Activated CD8-positive, alpha-beta memory T cell treated with anti-CD3 and anti-CD28 coated beads, Interleukin-2, amount 50 U/mL, for 4 hours (primary cell): ENCODE measurements around the gene SLC37A1.

ENCODE experiments used
- DNase-seq: peaks from one replicate; pipeline ENCODE4 v3.0.0-alpha.2; 2020

SLC37A1 gene

DNA sequence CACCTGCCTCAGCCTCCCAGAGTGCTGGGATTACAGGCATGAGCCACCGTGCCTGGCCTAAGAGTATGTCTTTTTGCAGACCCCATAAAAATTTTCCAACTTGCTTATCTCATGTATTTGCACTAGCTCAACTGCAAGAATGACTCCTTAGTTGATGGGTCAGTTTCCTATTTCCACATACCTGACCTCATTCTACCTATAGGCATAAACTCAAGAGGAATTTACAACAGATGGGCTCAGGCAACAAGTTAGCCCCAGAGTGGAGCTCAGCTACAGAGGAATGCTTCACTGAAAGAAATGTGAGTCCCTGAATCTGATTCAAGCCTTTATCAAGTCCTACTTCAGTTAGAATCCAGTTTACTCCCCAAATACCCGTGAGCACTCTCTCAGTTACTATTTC, 5.3 kb upstream of the SLC37A1 start:
- DNase-seq: no peak

DNA sequence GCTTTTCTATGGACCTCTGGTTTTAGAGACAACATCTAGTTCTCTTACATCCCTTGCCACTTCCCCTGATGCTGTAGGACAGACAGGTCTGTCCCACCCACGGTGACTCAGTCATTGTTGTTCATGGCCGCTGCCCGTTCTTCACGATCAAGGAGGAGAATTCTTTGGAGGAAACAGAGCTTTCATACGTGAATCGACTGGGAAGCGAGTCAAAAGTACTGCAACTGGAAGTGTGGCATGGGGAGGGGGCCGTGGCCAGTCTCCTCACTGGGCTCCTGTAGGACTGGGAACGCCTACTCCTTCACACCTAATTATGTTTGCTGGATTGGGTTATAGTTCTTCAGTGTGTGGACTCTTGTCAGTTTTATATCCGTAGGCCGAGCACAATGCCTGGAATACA, 4.4 kb upstream of the SLC37A1 start:
- no peak for DNase-seq

DNA sequence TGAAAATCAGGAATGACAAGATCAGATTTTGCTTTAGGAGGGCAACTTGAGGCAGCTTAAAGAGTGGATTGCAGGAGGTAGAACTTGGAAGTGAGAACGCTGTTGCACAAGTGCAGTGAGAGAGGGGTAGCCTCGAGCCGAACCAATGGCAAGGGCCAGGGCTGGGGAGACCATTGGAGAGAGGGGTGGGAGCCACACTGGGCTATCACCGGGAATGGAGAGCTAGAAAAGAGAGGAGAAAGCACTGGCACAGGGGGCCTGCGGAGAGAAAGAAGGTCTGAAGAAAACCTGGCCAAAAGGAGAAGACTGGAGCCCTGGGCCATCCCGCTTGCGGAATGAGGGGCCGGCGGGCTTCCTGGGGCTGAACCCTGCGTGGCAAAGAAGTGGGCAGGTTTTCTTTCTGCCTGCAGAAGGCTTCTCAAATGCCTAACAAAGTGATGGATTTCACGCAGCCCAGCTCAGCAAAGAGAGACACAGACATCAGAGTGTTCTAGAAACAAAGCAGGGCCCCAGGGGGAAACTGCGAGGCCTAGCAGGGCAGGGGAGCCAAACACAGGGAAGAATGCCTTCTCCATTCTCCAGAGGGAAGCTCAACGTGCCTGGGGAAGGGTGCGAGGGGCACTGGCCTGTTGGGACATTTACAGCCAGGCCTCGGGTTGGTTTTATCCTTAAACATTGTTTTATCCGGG, 1.2 kb upstream of the SLC37A1 start:
- DNase-seq: no peak

DNA sequence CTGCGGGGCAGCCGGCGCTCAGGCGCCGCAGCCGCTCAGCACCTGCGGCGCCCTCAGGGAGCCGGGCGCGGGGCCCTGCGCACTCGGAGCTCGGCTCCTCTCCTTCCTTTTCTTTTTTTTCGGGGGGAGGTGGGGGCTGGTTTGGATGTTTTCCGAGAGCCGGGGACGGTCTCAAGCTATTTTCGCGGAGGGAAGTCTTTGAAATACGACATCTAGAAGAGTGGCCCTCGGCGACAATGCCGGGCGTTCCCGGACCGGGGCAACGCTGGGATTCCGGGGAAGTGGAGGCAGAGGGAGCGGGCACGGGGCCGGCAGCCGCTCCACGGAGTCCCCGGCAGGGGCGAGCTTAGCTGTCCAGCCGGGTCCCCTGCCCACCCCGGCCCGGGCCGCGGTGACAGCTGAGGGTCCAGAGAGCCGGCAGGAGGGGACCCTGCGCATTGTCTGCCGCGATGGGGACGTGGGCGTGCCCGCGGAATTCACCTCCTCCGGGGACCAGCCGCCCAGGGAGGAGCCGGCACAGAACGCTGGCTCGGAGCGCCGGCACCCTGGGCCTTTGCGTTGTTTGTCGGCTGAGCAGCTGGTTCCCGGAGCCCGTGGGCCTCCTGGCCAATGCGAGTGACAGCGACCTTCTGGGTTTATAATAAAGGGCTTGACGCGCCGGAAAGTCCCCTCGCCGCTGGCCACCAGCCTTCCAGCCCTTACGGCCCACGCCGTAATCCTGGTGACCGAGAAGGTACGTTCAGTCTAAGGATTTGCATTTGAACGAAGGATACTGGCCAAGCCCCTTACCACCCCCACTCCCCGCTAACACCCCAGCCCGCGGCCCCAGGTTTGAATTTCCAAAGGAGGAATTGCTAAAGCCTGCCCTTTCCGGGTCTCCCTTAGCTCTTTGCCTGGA, 582 bp downstream of the SLC37A1 start:
- peak; percentile 73 for DNase-seq

DNA sequence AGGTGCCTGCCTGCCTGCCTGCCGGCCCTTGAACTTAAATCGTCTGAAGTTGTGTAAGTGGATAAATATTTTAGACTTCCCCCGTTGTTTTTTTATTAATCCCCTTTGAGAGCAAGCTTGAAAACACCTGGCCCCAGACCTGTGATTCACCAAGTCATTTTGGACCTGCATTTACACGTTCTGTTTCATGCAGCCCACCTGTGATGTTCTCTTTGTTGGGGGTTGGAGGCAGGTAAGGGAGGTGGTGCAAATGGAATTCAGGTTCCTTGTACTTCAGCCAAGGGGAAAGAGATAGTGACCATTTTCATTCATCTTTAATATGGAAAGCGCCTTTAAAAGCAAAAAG, 1.2 kb downstream of the SLC37A1 start:
- DNase-seq: no peak

DNA sequence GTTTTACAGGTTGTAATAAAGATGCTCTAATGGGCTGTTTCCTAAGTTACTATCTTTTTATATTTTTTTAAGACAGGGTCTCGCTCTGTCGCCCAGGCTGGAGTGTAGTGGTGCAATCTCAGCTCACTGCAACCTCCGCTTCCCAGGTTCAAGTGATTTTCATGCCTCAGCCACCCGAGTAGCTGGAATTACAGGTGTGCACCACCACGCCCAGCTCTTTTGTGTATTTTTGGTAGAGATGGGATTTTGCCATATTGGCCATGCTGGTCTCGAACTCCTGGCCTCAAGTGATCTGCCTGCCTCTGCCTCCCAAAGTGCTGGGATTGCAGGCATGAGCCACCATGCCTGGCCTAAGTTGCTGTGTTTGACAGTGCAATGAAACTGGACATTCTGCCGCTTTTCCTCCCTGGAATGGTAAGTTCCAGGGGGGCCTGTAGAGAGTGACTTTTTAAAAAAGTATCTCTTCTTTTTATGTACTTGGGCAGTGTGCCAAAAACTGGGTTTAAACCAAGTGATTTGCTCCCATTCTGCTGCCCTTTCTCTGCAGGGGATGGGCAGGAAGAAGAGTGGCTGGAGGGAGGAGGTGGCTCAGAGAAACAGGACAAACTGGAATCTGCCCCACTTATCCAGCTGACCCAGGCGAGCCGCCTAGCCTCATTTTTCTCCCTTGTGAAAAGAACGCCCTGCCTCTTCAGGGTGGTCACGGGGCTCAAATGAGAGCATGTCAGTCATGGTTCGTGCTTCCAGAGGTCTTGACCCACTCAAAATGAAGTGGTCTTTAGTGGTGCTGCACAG, 2.3 kb downstream of the SLC37A1 start:
- DNase-seq: no peak

DNA sequence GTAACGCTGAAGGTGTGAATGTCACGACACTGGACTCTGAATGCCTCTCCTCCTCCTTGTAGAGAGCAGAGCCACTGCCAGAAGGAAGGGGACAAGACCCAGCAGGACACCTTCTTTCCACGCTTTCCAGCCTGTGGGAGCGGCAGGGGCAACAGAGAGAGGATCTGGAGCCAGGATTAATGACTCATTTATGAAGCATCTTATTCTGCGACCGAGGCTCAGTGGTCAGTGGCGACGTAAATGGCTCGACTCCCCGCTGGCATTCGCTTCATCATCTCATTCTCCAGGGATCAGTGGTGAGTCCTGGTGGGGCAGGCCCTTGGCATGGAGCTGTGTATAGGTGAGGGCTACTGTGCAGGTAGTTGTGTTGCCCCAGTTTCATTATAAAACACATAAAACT, 4.6 kb downstream of the SLC37A1 start:
- DNase-seq: no peak

DNA sequence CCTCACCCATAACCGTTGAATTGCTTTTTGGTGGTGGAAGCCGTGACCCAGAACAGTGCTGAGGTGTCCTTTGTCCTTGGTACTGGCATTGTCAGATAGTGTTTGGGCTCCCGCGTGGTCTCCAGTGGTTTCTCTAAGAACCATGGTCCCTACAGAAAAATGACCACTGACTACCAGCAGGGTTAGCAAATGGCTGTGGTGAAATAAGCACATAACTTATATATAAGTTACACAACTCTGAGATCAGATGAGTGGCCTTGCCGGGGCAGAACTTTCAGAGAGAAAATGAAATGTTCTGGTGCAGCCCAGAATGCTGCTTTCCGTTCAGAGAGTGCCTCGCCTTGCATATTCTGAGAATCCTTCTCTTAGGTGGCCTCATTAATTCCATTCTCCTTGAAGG, 5.0 kb downstream of the SLC37A1 start:
- no peak for DNase-seq

DNA sequence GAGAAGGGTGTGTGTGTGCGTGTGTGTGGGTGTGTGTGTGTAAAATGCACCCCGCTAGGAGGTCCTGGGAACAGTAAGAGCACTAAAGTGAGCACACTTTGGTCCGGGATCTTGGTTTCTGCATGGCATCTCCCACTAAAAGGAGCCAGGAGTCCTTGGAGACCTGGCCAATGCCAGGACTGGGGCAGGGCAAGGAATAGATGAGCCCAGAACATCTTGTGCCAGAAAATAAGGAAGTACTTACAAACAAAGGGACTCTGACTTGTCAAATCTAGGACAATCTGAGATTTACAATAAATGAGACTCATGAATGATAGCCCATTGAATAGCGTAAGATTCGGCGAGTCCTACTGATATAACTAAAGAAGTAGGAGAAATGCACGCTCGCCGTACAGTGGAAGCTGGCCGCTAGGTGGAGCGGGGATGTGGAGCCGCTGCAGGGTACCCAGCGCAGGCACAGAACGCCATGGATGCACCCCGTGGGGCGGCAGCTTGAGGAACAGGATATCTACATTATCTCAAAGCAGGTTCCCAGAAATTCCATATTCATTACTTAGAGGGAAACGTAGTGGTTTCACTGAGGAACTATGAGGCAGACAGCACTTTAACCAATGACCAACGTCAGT, 7.1 kb downstream of the SLC37A1 start:
- no peak for DNase-seq

DNA sequence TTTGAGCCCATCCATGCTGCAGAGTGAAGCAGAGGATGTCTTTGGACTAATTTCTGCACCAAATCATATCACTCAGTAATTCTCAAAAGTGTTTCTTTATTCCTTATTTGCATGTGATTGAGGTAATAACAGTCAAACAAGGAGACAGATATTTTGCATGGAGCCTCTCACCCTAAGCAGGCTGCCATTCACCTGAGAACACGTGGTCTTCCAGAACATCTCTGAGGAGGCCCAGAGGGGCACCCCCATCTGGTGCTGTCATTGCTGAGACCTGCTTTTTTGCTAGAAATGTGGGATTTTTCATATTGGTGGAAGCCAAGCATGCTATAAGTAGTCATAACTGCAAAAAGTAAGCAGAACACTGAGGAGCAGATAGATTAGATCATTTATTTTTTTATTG, 7.7 kb downstream of the SLC37A1 start:
- DNase-seq: no peak

DNA sequence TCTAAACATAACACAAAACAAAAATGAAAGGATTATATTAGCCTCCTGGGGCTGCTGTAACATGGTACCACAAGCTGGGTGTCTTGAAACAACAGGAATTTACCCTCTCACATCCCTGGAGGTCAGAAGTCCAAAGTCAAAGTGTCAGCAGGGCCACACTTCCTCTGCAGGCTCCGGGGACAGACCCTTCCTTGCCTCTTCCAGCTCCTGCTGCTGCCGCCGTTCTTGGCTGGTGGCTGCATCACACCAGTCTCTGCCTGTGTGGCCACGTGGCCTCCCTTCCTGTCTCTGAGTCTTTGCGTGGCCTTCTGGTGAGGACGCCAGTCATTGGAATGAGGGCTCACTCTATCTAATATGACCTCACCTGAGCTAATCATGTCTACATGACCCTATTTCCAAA, 8.2 kb downstream of the SLC37A1 start:
- no peak for DNase-seq

DNA sequence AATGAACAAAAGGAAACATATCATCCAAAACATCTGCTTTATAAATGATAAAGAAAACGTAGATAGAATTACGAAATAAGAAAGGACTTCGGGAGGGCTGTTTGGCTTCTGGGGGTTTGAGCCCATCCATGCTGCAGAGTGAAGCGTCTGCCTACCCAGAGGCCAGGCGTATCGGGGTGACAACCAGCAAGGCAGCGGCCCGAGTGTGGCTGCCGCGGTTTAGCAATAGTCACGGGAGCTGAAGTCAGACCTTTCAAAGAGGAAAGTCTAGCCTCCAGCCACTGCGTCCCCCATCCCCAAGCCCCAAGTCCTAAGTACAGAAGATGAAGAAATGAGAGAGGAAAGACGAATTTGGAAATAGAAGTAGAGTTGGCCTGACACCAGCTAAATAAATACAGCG, 8.6 kb downstream of the SLC37A1 start:
- no peak for DNase-seq

DNA sequence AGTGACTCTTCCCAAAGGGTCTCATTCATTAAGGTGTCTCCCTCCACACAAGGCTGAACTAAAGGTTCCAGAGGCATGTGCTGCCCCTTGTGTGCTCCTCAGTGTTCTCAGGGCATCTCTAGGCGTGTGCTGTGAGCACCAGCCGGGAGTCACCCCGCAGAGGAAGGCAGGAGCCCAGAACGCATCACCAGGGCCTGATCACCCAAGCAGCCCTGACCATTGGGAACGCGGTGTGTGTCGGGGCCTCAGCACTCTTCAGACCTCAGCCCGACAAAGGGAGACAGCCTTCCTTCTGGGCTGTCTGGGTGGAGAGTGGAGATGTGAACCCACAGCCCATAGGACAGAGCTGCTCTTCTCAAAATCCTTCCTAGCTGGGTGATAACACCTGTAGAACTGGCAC, 9.1 kb downstream of the SLC37A1 start:
- no peak for DNase-seq

DNA sequence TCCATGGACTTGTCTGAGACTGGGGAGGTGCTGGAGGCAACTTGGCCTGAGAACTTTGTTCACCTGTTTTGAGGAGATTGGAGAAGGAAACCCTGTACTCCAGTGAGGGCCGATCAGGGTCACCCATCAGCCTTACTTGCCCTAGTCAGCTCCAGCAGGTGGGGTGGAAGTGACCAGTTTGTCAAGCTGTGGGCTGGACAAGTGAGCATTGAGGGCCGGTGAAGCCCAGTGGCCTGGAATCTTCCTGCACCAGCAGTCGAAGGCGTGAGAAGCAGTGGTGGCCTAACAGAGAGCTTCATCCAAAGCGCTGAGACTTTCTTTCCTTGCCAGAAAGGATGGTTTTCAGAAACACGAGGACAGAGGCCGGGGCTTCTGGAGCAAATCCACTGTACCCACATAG, 9.6 kb downstream of the SLC37A1 start:
- no peak for DNase-seq

DNA sequence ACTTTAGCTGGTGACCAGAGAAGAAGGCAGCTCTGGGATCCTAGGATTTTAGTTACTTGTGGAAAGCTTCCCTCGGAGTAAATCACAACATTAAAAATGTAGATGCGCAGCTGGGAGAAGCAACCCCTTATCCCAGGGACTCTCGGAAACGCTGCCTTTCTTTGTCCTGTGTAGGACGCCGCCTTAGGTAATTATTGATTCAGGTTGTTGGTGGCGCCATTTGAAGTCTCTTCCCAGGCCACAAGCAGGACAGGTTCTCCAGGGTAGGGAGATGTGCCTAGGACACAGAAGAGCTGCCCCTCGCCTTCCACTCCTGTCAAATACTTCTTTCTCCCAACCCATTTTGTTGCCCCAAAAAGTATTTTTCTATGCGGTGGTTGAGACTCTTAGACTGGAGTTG, 10.3 kb downstream of the SLC37A1 start:
- DNase-seq: no peak

DNA sequence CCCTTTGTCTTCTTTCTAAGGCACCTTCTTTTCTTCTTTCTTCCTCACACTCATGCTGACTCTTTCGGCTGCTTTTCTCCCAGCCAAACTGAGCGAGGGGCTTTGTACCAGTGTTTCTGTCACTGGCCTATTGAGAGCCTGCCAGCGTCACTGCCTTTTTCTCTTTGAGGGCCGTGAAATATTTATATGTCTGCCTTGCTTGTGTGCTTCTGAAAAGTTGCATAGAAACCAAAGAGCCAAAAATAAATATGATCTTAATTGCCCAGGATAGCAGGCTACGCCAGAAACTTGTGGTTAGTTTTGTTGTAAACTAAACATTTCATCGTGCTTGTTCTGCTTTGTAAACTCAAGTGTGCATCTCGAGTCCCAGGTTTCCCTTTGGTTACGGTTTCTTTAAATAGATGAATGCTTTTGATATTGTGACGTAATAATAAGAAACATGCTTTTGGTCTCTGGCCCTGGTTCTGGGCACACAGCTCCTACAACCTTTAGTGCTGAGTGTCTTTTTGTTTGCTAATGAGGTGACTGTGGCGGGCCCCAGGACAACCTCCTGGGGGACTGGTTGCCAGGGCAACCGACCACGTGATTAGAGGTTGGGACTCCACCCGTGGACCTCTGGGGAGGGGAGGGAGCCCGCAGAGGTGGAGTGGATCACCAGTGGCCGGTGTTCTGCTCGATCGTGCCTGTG, 10.8 kb downstream of the SLC37A1 start:
- peak; percentile 45 for DNase-seq

DNA sequence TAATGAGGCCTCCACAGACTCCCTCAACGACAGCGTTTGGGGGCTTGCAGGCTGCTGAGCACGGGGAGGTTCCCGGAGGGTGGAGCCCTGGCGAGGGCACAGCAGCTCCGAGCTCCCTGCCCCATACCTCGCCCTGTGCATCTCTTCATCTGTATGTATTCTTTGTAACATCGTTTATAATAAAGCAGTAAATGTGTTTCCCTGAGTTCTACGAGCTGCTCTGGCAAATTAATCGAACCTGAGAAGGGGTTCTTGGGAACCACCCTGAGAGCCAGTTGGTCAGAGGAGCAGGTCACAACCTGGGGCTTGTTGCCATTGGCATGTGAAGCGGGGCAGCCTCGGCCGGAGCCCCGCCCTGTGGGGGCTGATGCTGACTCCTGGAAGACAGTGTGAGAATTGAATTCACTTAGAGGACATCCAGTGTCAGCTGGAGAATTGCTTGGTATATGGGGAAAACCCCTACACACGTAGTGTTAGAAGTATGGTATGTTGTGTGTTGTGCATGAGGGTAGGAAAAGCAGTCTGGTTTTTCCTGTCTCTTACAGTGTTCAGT, 11.5 kb downstream of the SLC37A1 start:
- no peak for DNase-seq

DNA sequence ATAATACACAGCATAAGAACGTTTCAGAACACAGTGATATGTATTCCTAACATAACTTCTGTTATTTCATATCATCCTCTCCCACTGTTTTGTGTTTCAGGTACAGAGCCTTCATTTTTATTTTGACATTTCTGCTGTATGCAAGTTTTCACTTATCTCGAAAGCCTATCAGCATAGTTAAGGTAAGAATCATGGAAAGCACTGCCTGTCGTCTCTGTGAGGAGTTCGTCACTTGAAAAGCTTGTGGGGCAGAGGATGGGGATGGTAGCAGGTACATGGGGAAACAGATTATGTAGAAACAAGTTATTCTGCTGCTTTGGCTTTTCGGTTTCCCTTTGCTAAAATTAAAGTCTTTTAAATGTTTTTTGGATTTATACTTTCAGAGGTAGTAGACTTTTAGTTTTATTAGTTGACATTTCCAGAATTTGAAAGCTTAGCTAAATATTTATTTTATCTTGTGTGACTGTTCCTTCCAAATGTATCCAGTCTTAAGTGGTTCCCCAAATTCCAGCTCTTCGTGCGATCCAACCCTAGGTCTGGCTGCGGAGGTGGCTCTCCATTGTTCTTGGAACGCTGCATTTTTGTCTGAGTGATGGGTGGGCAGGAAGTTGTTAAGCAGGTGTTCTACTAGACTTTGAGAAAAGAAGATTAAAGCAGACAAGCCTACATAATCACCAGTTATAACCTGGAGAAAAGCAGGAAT, 12.2 kb downstream of the SLC37A1 start:
- no peak for DNase-seq

DNA sequence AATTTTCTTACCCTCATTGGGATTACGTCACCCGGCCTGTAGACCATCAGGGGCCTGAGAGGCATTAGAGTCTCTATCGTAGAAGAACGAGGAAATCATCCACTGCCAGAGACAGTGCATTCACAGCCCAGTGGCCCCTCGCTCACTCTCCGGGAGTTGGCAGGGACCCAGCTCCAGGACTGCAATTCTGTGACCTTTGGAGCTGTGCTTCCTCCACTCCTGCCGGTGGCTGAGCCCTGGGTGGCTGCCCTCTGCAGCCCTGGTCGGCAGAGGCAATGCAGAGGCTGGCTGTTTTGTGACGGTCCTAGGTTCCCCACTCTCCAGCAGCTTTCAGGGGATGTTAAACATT, 12.7 kb downstream of the SLC37A1 start:
- no peak for DNase-seq

DNA sequence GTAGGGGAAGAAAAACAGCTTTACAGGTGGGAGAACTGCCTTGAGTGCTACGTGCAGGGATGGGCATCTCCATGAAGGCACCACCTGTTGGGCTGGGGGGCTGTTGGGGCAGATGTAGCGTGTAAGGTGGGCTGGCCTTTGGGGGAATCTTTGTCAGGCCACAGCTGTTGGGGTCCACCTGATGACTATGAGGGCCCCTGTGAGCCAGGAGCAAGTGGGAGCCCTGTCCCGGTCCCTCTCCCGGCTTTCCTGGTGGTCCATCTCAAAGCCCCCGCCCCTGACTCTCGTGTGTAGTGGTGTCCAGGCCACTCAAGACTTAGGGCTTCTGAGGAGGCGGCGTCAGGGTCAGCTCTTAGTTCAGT, 13.5 kb downstream of the SLC37A1 start:
- DNase-seq: no peak

DNA sequence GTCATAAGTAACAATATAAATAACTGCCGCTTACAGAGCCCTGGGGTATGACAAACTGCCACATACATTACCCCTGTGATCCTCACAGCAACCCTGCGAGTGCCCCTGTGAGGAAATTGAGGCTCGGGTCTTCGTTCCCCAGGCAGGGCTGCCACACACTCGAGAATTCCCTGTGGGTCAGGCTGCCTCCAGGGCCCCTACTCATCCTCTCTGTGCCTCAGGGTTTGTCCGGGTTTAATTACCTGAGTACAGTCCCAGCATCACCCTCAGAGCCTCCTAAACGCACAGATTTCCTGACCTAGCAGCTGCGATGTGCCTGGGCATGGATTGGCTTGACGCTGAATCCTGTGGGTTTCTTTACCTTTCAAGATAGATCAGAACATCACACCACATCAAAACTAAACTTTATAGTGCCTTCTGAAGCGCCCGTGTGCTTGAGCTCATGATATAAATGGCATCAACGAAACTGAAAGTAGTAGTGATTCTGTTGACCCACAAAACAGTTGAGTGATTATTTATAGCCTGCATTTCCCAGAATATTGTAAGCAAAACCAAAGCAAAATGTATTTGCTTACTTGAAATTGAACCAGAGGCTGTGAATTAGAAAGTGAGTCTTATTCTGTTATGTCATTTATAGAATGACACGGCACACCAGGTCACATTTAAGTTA, 14.0 kb downstream of the SLC37A1 start:
- peak; percentile 27 for DNase-seq
